Testis (tissue), 5 donors: ENCODE measurements around the gene ERBIN. TPM values are rescaled to one million over a fixed set of nuclear protein-coding genes. Genes with fewer than 3 reads are reported as not detected.
"Not testable (repeated sequence)": the region's sequence is repeated elsewhere in the genome, so short reads cannot be mapped to it uniquely, and the experiment has no call there.

Experiments
- DNase-seq: peaks from one replicate; pipeline ENCODE4 v3.0.0-alpha.2; 2019
- H3K27ac ChIP-seq, 2 donors: fragments of 200-600 bp; sonication (generic); one replicate each; pipeline ENCODE4 v1.5.1; 2019
- H3K27me3 ChIP-seq: fragments of 200-600 bp; sonication (generic); one replicate; pipeline ENCODE4 v1.5.1; 2019
- H3K36me3 ChIP-seq: fragments of 200-600 bp; sonication (generic); one replicate; pipeline ENCODE4 v1.5.1; 2017; ENCODE audit warnings: low read depth; ENCODE audit errors: missing control alignments
- H3K4me1 ChIP-seq: fragments of 200-600 bp; sonication (generic); one replicate; pipeline ENCODE4 v1.5.1; 2019
- H3K4me3 ChIP-seq, 2 donors: fragments of 200-600 bp; sonication (generic); one replicate each; pipeline ENCODE4 v1.5.1; 2017 to 2019
- H3K9me3 ChIP-seq: fragments of 200-600 bp; sonication (generic); one replicate; pipeline ENCODE4 v1.5.1; 2017
- POLR2A ChIP-seq: fragments of 450-650 bp; IDR thresholded peaks from one replicate; pipeline ENCODE4 v1.6.1; 2017; ENCODE audit warnings: antibody characterized with exemption, mild to moderate bottlenecking, moderate library complexity
- WGBS, 2 donors: methylation state at CpG; one replicate each; pipeline ENCODE4 v1.1.5; 2018; 5-methylcytosine and 5-hydroxymethylcytosine counted together
- intact Hi-C: fragments of 100-400 bp; cut with DNase I; formaldehyde crosslinking; loops from one replicate; pipeline ENCODE4 v1.15.1; 2023; ENCODE audit warnings: low total_unique reads
- long read RNA-seq, 2 donors: transcript quantifications; one replicate each; lab custom pipeline, GENCODE V29; 2026
- polyA plus RNA-seq: library from polyadenylated mRNA; stranded (reverse); fragments of 350-450 nt; fragmentation: Illumina TruSeq; extraction: RNeasy Lipid Tissue Mini Kit (QIAGEN cat#74804); gene quantifications from one replicate; pipeline ENCODE4 v1.2.3, GENCODE V29; 2014; ENCODE audit warnings: low read depth, low replicate concordance; ENCODE audit not compliant: insufficient read depth
- total RNA-seq, 2 donors: library from RNA; depleted of rRNA; stranded (reverse); fragments of >200 nt; gene quantifications; one replicate each; pipeline ENCODE4 v1.2.3, GENCODE V29; 2016
- TF ChIP-seq, protein P1 (sequence below), 3 experiments: fragments of 450-650 bp in 2 of 3; fragments of 200-600 bp in 1 of 3; sonication (generic) in 1 of 3; IDR thresholded peaks; one replicate each; pipeline ENCODE4 v1.5.1; 2016 to 2019; ENCODE audit warnings: antibody characterized with exemption in 3 of 3, mild to moderate bottlenecking in 2 of 3, moderate library complexity in 1 of 3

The ERBIN gene, protein sequence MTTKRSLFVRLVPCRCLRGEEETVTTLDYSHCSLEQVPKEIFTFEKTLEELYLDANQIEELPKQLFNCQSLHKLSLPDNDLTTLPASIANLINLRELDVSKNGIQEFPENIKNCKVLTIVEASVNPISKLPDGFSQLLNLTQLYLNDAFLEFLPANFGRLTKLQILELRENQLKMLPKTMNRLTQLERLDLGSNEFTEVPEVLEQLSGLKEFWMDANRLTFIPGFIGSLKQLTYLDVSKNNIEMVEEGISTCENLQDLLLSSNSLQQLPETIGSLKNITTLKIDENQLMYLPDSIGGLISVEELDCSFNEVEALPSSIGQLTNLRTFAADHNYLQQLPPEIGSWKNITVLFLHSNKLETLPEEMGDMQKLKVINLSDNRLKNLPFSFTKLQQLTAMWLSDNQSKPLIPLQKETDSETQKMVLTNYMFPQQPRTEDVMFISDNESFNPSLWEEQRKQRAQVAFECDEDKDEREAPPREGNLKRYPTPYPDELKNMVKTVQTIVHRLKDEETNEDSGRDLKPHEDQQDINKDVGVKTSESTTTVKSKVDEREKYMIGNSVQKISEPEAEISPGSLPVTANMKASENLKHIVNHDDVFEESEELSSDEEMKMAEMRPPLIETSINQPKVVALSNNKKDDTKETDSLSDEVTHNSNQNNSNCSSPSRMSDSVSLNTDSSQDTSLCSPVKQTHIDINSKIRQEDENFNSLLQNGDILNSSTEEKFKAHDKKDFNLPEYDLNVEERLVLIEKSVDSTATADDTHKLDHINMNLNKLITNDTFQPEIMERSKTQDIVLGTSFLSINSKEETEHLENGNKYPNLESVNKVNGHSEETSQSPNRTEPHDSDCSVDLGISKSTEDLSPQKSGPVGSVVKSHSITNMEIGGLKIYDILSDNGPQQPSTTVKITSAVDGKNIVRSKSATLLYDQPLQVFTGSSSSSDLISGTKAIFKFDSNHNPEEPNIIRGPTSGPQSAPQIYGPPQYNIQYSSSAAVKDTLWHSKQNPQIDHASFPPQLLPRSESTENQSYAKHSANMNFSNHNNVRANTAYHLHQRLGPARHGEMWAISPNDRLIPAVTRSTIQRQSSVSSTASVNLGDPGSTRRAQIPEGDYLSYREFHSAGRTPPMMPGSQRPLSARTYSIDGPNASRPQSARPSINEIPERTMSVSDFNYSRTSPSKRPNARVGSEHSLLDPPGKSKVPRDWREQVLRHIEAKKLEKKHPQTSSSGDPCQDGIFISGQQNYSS (N-terminal part only)
- total RNA-seq (10 to 100 TPM; 79.8 to 98.3 TPM), polyA plus RNA-seq (45.7 TPM)
- long read RNA-seq, donor 1, full-length matches to known transcripts, result 3 of 18 reads
- long read RNA-seq, donor 1, partial matches to known transcripts, result 15 of 18 reads
- long read RNA-seq, donor 1, other reads (novel, unspliced or antisense), result 0 of 18 reads
- long read RNA-seq, donor 2, partial matches to known transcripts, result 5 of 5 reads
- long read RNA-seq, donor 2, other reads (novel, unspliced or antisense), result 0 of 5 reads

GRCh38 chr5:65926276-65926783 lies at the start of gene ERBIN:
ERBIN (plus strand) TSS chr5:65926575; CDS start chr5:65992719, 66,144 bp downstream.
- WGBS, 2 donors, result 0 to 2% methylated on average over 7 to 39 of the region's 45 CpGs

GRCh38 chr5:65876970-65877369 lies 49.4 kb upstream of the ERBIN start:
- no peak overlapping the region for H3K4me3 ChIP-seq
- H3K36me3 ChIP-seq, result no peaks in the 10 kb centered on the region
- H3K27me3 ChIP-seq, result no peaks in the 10 kb centered on the region
- intact Hi-C loops, result no loop called here
- H3K4me1 ChIP-seq, result no peaks in the 10 kb centered on the region
- 85 to 88% methylated on average over 4 of the region's 4 CpGs for WGBS, 2 donors
- TF ChIP-seq POLR2A, result no peak
- TF ChIP-seq, protein P1, sequence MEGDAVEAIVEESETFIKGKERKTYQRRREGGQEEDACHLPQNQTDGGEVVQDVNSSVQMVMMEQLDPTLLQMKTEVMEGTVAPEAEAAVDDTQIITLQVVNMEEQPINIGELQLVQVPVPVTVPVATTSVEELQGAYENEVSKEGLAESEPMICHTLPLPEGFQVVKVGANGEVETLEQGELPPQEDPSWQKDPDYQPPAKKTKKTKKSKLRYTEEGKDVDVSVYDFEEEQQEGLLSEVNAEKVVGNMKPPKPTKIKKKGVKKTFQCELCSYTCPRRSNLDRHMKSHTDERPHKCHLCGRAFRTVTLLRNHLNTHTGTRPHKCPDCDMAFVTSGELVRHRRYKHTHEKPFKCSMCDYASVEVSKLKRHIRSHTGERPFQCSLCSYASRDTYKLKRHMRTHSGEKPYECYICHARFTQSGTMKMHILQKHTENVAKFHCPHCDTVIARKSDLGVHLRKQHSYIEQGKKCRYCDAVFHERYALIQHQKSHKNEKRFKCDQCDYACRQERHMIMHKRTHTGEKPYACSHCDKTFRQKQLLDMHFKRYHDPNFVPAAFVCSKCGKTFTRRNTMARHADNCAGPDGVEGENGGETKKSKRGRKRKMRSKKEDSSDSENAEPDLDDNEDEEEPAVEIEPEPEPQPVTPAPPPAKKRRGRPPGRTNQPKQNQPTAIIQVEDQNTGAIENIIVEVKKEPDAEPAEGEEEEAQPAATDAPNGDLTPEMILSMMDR (IDR thresholded peaks at IDR 0.05), result no peak
- DNase-seq, result no peak
- H3K9me3 ChIP-seq, result no peaks in the 10 kb centered on the region
- no peak overlapping the region for H3K27ac ChIP-seq

More at GRCh38 chr5:65926276-65926783, at the start of gene ERBIN:
- Histone ChIP-seq H3K27ac (peak within 1 kb of the TSS; percentile 98 to 100), H3K27me3 (no peaks in the 10 kb centered on the region), H3K4me3 (peak within 1 kb of the TSS; percentile 89 to 96), H3K4me1 (peaks cover 11% of the 10 kb centered on the region), H3K9me3 (no peaks in the 10 kb centered on the region), H3K36me3 (no peaks in the 10 kb centered on the region)
- DNase-seq, result peak; percentile 87
- intact Hi-C loops, result loop anchor here (10.0 kb wide), 1 partner anchor 218 kb away; the partner anchor contains the start of gene SREK1
- no peak for TF ChIP-seq POLR2A
- TF ChIP-seq, protein P1 (IDR thresholded peaks at IDR 0.05), result no peak

- intact Hi-C loops, H3K36me3 ChIP-seq, H3K4me3 ChIP-seq, H3K27ac ChIP-seq, H3K4me1 ChIP-seq, DNase-seq, H3K27me3 ChIP-seq, H3K9me3 ChIP-seq: not testable (repeated sequence)
- 85 to 94% methylated on average over 8 of the region's 8 CpGs for whole genome bisulfite sequencing, 2 donors
Measured at GRCh38 chr5:65879668-65880256, 46.6 kb upstream of the ERBIN start.

DNA sequence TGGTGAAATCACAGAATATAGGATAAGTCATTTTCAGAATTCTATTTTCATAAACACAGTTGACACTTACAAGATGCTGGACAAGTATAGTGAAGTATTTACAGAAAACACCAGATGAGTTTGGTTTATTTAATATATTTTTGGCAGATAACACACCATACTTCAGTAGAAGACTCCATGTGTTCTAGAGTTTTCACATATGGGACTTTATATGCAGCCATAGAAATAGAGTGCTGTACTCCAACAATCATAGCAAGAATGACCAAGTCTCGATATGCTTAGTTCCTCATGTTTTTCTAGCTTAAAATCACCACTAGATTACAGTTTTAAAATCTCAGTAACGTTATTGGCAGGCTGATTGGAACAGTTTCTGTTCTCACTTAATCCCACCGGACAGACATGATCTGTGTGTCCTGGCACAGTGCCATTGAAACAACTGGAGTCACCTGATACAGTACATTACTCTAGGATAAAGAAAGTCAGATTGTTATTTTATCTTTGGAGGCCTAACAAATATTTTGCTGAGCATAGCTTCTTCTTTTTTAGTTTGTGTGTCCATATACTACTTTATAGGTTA lies 45.8 kb upstream of the ERBIN start:
- no peaks in the 10 kb centered on the region for H3K4me1 ChIP-seq
- no peak for DNase-seq
- no peaks in the 10 kb centered on the region for H3K27me3 ChIP-seq
- H3K27ac ChIP-seq, result no peak overlapping the region
- intact Hi-C loops, result no loop called here
- WGBS, 2 donors, result 56 to 73% methylated on average over 3 of the region's 3 CpGs
- H3K4me3 ChIP-seq, result no peak overlapping the region
- H3K36me3 ChIP-seq, result no peaks in the 10 kb centered on the region
- H3K9me3 ChIP-seq, result no peaks in the 10 kb centered on the region
- TF ChIP-seq, protein P1 (IDR thresholded peaks at IDR 0.05), result no peak
- no peak for TF ChIP-seq POLR2A
